PFSK-1 (cell line): ENCODE measurements around the gene IL18.

Experiments
- FOXP2 ChIP-seq: optimal IDR thresholded peaks from 2 replicates; pipeline ENCODE3; 2011; ENCODE audit warnings: borderline replicate concordance, control low read depth, inconsistent platforms; ENCODE audit not compliant: insufficient read depth; ENCODE audit errors: extremely low read length, extremely low read depth
- POLR2AphosphoS5 ChIP-seq: IDR thresholded peaks from 2 replicates; pipeline ENCODE4 v1.6.1; 2012; ENCODE audit warnings: low read depth, mild to moderate bottlenecking, control low read depth, low read length, moderate library complexity
- SIN3A ChIP-seq: IDR thresholded peaks from 2 replicates; pipeline ENCODE4 v1.6.1; 2012; ENCODE audit warnings: mild to moderate bottlenecking, low read length, moderate library complexity, borderline replicate concordance; ENCODE audit not compliant: insufficient read depth
- TAF1 ChIP-seq: IDR thresholded peaks from 2 replicates; pipeline ENCODE4 v1.6.1; 2012; ENCODE audit warnings: low read length, control low read depth, borderline replicate concordance; ENCODE audit not compliant: insufficient read depth
- TF ChIP-seq, protein P1 (sequence below), 2 experiments: IDR thresholded peaks; 2 replicates each; pipeline versions ENCODE4 v1.6.1 to v1.8.0; 2011 to 2012; ENCODE audit warnings: low read depth in 2 of 2, low read length in 2 of 2, control low read depth in 1 of 2, inconsistent platforms in 1 of 2, mild to moderate bottlenecking in 1 of 2, moderate library complexity in 1 of 2; ENCODE audit not compliant: insufficient read depth in 1 of 2

The IL18 gene

DNA sequence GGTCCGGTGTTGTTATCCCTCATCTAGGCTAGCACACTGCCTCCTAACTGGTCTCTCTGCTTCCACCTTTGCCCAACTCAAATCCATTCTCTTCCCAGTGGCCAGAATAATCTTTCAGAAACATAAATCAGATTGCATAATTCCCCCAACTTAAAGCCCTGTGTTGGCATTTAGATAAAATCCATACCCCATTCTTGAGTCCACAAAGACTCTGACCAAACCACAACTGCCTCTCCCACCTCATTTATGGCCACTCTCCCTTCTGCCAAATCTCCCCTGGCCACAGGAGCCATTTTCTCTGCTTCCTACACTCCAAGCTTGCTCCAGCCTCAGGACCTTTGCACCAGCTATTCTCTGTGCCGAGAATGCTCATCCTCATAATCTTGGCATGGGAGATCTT is 36.8 kb downstream of the IL18 start:
- no peak for TF ChIP-seq SIN3A
- TF ChIP-seq, protein P1, sequence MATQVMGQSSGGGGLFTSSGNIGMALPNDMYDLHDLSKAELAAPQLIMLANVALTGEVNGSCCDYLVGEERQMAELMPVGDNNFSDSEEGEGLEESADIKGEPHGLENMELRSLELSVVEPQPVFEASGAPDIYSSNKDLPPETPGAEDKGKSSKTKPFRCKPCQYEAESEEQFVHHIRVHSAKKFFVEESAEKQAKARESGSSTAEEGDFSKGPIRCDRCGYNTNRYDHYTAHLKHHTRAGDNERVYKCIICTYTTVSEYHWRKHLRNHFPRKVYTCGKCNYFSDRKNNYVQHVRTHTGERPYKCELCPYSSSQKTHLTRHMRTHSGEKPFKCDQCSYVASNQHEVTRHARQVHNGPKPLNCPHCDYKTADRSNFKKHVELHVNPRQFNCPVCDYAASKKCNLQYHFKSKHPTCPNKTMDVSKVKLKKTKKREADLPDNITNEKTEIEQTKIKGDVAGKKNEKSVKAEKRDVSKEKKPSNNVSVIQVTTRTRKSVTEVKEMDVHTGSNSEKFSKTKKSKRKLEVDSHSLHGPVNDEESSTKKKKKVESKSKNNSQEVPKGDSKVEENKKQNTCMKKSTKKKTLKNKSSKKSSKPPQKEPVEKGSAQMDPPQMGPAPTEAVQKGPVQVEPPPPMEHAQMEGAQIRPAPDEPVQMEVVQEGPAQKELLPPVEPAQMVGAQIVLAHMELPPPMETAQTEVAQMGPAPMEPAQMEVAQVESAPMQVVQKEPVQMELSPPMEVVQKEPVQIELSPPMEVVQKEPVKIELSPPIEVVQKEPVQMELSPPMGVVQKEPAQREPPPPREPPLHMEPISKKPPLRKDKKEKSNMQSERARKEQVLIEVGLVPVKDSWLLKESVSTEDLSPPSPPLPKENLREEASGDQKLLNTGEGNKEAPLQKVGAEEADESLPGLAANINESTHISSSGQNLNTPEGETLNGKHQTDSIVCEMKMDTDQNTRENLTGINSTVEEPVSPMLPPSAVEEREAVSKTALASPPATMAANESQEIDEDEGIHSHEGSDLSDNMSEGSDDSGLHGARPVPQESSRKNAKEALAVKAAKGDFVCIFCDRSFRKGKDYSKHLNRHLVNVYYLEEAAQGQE (IDR thresholded peaks at IDR 0.05; ENCODE audit: insufficient read depth in 1 of 2, low read depth in 2 of 2, low read length in 2 of 2): no peak
- TF ChIP-seq POLR2AphosphoS5: no peak
- TF ChIP-seq FOXP2: no peak
- TF ChIP-seq TAF1: no peak

DNA sequence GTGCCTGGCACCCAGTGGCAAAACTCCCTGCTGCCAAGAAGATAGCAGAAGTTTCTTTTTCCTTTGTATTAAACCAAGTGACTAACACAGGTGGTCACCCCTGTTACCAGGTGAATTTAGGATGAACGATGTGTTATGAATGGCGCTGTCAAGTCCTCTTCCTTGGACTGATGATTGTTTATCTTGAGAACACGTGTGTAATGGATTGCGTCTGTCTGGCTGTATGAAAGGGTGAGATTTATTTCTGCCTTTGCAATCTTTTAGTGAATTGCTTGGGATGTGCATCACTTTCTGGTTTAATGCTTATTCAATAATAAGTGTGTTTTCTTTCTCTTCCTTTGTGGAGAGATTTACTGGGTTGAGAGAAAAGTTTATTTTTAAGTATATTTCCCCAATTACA is 40.8 kb downstream of the IL18 start:
- TF ChIP-seq SIN3A: no peak
- no peak for TF ChIP-seq POLR2AphosphoS5
- no peak for TF ChIP-seq TAF1
- TF ChIP-seq, protein P1 (IDR thresholded peaks at IDR 0.05; ENCODE audit: insufficient read depth in 1 of 2, low read depth in 2 of 2, low read length in 2 of 2): no peak
- no peak for TF ChIP-seq FOXP2

DNA sequence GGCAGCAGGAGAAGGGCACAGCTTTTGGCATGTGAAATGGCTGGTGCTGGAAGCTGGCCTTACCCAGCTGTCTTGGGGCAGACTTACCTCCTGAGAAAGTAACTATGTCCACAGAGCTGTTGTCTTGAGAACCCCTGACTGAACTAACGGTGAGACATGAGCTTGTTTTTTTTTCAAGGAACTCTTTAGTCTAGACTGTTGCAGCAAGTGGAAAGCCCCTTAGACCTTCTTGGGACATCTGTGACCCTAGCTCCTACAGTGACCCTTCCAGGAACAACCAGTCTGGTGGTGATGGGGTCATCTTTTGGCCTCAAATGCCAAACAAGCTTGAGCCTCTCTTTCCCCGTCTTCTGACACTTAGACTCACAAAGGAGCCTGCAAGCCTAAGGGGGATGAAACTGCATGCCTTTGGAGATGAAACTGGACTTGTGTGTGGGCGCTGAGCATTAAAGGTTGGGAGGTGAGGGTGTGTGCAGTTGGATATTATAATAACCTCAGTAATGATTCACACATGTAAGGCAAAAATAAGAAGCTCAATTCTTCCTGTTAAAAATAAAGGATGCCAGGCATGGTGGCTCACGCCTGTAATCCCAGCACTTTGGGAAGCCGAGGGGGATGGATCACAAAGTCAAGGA is 41.8 kb downstream of the IL18 start:
- TF ChIP-seq SIN3A (no peak), TAF1 (no peak), POLR2AphosphoS5 (no peak), FOXP2 (no peak)
- TF ChIP-seq, protein P1 (IDR thresholded peaks at IDR 0.05; ENCODE audit: insufficient read depth in 1 of 2, low read depth in 2 of 2, low read length in 2 of 2): no peak

DNA sequence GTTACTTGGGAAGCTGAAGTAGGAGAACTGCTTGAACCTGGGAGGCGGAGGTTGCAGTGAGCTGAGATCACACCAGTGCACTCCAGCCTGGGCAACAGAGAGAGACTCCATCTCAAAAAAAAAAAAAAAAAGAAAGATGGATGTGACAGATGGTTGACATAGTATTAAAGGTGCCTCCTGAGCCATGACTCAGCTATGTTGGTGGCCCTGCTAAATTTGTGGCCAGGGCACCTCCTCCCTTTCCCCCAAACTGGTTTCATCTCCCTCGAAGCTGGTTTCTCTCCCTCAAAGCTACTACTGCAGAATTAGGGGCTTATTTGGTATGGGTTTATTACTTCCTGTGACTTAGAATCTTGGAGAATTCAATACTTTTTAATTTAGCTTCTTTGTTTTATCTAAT is 45.7 kb downstream of the IL18 start:
- TF ChIP-seq SIN3A (no peak), TAF1 (no peak), FOXP2 (no peak), POLR2AphosphoS5 (no peak)
- TF ChIP-seq, protein P1 (IDR thresholded peaks at IDR 0.05; ENCODE audit: insufficient read depth in 1 of 2, low read depth in 2 of 2, low read length in 2 of 2): no peak

DNA sequence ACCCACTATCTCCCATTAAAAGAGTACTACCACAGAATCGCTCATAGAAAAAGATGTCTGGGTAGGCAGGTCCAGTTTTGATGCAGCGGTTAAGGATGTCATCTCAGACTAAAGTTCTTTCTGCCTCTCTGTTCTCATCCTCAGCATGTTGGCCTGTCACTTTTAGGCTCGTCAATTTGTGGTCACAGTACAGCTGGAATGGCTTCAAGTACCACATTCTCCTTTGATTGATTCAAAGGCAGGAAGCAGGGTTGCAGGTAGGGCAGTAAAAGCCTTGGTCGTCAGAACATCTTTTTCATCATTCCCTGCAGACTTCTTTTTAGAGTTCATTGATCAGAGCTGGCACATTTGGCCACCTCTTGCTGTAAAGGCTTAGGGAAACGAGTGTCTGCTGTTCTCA is 48.5 kb downstream of the IL18 start:
- TF ChIP-seq POLR2AphosphoS5 (no peak), SIN3A (no peak)
